Transverse colon (tissue), 4 donors: ENCODE results near the gene TMEM86A.

Source experiments
- CTCF ChIP-seq, 5 experiments: fragments of 200-600 bp in 3 of 5; fragments of 450-650 bp in 2 of 5; sonication (generic) in 3 of 5; IDR thresholded peaks; 1 replicate in 2 of 5; 2 replicates in 3 of 5; pipeline ENCODE4 v1.5.1; 2016 to 2017; ENCODE audit warnings: antibody characterized with exemption in 5 of 5, inconsistent platforms in 3 of 5, mild to moderate bottlenecking in 2 of 5, moderate library complexity in 1 of 5
- EP300 ChIP-seq: sonication (generic); formaldehyde crosslinking; IDR thresholded peaks from one replicate; pipeline ENCODE4 v1.6.1; 2017; ENCODE audit warnings: antibody characterized with exemption, low read depth
- POLR2A ChIP-seq: fragments of 450-650 bp; IDR thresholded peaks from one replicate; pipeline ENCODE4 v1.6.1; 2016; ENCODE audit warnings: antibody characterized with exemption, mild to moderate bottlenecking, moderate library complexity
- POLR2AphosphoS5 ChIP-seq, 3 donors: sonication (generic); formaldehyde crosslinking; IDR thresholded peaks; one replicate each; pipeline ENCODE4 v1.6.1; 2016; ENCODE audit warnings: antibody characterized with exemption in 3 of 3

GRCh38 chr11:18723991-18724390 is 25.4 kb downstream of the TMEM86A start:
- TF ChIP-seq POLR2AphosphoS5 (IDR thresholded peaks at IDR 0.05): no peak
- TF ChIP-seq CTCF (IDR thresholded peaks at IDR 0.05): no peak
- no peak for TF ChIP-seq POLR2A
- no peak for TF ChIP-seq EP300
